ENCODE results near the gene FYCO1. TPM values are rescaled to one million over a fixed set of nuclear protein-coding genes. Genes with fewer than 3 reads are reported as not detected.
"Not testable (repeated sequence)": the region's sequence is repeated elsewhere in the genome, so short reads cannot be mapped to it uniquely, and the experiment has no call there.

The FYCO1 gene
- total RNA-seq, 1 donor from 2014 or later = 14.9 TPM

GRCh38 chr3:46008058-46008457, 12.4 kb upstream of the FYCO1 start:
- CTCF ChIA-PET = no interaction called here

GRCh38 chr3:46007280-46007679, 11.7 kb upstream of the FYCO1 start:
- Mint-ChIP-seq H3K4me1 (no peaks in the 10 kb centered on the region), H3K27me3 (peaks cover 2% of the 10 kb centered on the region), H3K4me3 (no peak overlapping the region), H3K27ac (no peak overlapping the region), H3K9me3 (no peaks in the 10 kb centered on the region), H3K36me3 (ENCODE audit: low read depth) (no peaks in the 10 kb centered on the region)
- POLR2A ChIA-PET = no interaction called here
- intact Hi-C loops (cut with micrococcal nuclease) = no loop called here
- DNase-seq (no peak), ATAC-seq (ENCODE audit: low read depth) (no peak)
- CTCF ChIA-PET = no interaction called here
- TF ChIP-seq CTCF (IDR thresholded peaks at IDR 0.05) = no peak

More at GRCh38 chr3:46008058-46008457, 12.4 kb upstream of the FYCO1 start:
- Mint-ChIP-seq H3K27me3 (peaks cover 2% of the 10 kb centered on the region), H3K27ac (no peak overlapping the region), H3K4me3 (no peak overlapping the region), H3K36me3 (ENCODE audit: low read depth) (no peaks in the 10 kb centered on the region), H3K4me1 (no peaks in the 10 kb centered on the region), H3K9me3 (no peaks in the 10 kb centered on the region)
- DNase-seq (no peak), ATAC-seq (ENCODE audit: low read depth) (no peak)
- POLR2A ChIA-PET = no interaction called here
- TF ChIP-seq CTCF (IDR thresholded peaks at IDR 0.05) = no peak
- intact Hi-C loops (cut with micrococcal nuclease) = no loop called here

- no peak for TF ChIP-seq CTCF (IDR thresholded peaks at IDR 0.05)
- Mint-ChIP-seq H3K4me3 (no peak overlapping the region), H3K9me3 (no peaks in the 10 kb centered on the region), H3K4me1 (no peaks in the 10 kb centered on the region), H3K27ac (no peak overlapping the region), H3K36me3 (ENCODE audit: low read depth) (no peaks in the 10 kb centered on the region), H3K27me3 (peaks cover 2% of the 10 kb centered on the region)
- intact Hi-C loops (cut with micrococcal nuclease) = no loop called here
- DNase-seq (no peak), ATAC-seq (ENCODE audit: low read depth) (no peak)
- ChIA-PET POLR2A (no interaction called here), CTCF (no interaction called here)
Observed at GRCh38 chr3:46006238-46007032, 10.8 kb upstream of the FYCO1 start.

GRCh38 chr3:46003706-46004105, 8.1 kb upstream of the FYCO1 start:
- H3K36me3 Mint-ChIP-seq (ENCODE audit: low read depth); H3K4me1 Mint-ChIP-seq; intact Hi-C loops (cut with micrococcal nuclease); ATAC-seq (ENCODE audit: low read depth); H3K27ac Mint-ChIP-seq; POLR2A ChIA-PET; H3K4me3 Mint-ChIP-seq; H3K27me3 Mint-ChIP-seq; H3K9me3 Mint-ChIP-seq; DNase-seq; CTCF ChIA-PET: not testable (repeated sequence)

- DNase-seq = no peak
- Mint-ChIP-seq H3K36me3 (ENCODE audit: low read depth) (no peaks in the 10 kb centered on the region), H3K27ac (no peak overlapping the region), H3K27me3 (no peaks in the 10 kb centered on the region), H3K4me3 (no peak overlapping the region), H3K9me3 (no peaks in the 10 kb centered on the region), H3K4me1 (peaks cover 6% of the 10 kb centered on the region)
- intact Hi-C loops (cut with micrococcal nuclease) = no loop called here
- ChIA-PET CTCF (no interaction called here), POLR2A (no interaction called here)
- ATAC-seq (ENCODE audit: low read depth) = no peak
- TF ChIP-seq CTCF (IDR thresholded peaks at IDR 0.05) = no peak
Observed at GRCh38 chr3:46001178-46001577, 5.6 kb upstream of the FYCO1 start.

GRCh38 chr3:45997942-45998341, 2.3 kb upstream of the FYCO1 start:
- Mint-ChIP-seq H3K9me3 (no peaks in the 10 kb centered on the region), H3K36me3 (ENCODE audit: low read depth) (peaks cover 1% of the 10 kb centered on the region), H3K4me1 (peaks cover 25% of the 10 kb centered on the region), H3K27me3 (no peaks in the 10 kb centered on the region), H3K27ac (no peak overlapping the region), H3K4me3 (no peak overlapping the region)
- POLR2A ChIA-PET = no interaction called here
- intact Hi-C loops (cut with micrococcal nuclease) = loop anchor here (5.0 to 10.0 kb wide), 3 partner anchors 156 to 537 kb away; partner anchors contain the start of genes LIMD1 and LZTFL1
- ATAC-seq (ENCODE audit: low read depth) = no peak
- CTCF ChIA-PET = no interaction called here
- no peak for TF ChIP-seq CTCF (IDR thresholded peaks at IDR 0.05)
- no peak for DNase-seq

- POLR2A ChIA-PET; H3K4me3 Mint-ChIP-seq; H3K36me3 Mint-ChIP-seq (ENCODE audit: low read depth); H3K27me3 Mint-ChIP-seq; CTCF ChIA-PET; H3K27ac Mint-ChIP-seq; DNase-seq; ATAC-seq (ENCODE audit: low read depth); H3K9me3 Mint-ChIP-seq: not testable (repeated sequence)
- intact Hi-C loops (cut with micrococcal nuclease) = loop anchor here (5.0 to 10.0 kb wide), 3 partner anchors 155 to 537 kb away; partner anchors contain the start of genes LIMD1 and LZTFL1
- peaks cover 29% of the 10 kb centered on the region for H3K4me1 Mint-ChIP-seq
Observed at GRCh38 chr3:45997499-45997898, 1.9 kb upstream of the FYCO1 start.
